Measurements from ENCODE around the gene TMEM131. TPM values are rescaled to one million over a fixed set of nuclear protein-coding genes. Genes with fewer than 3 reads are reported as not detected.
"Not testable (repeated sequence)": the region's sequence is repeated elsewhere in the genome, so short reads cannot be mapped to it uniquely, and the experiment has no call there.

Gene TMEM131
- total RNA-seq, 1 donor from 2014 or later = 31.7 TPM

- Mint-ChIP-seq H3K27me3 (ENCODE audit: unreplicated experiment) (peaks cover 3% of the 10 kb centered on the region), H3K27ac (ENCODE audit: unreplicated experiment) (no peak overlapping the region), H3K4me3 (ENCODE audit: unreplicated experiment) (no peak overlapping the region), H3K9me3 (ENCODE audit: unreplicated experiment) (no peaks in the 10 kb centered on the region), H3K36me3 (ENCODE audit: low read depth, unreplicated experiment) (peaks cover 4% of the 10 kb centered on the region), H3K4me1 (ENCODE audit: unreplicated experiment) (no peaks in the 10 kb centered on the region)
- no peak for TF ChIP-seq CTCF (IDR thresholded peaks at IDR 0.05; ENCODE audit: unreplicated experiment)
- no peak for DNase-seq (ENCODE audit: low spot score)
Observed at GRCh38 chr2:98026927-98027522, 31.3 kb upstream of the TMEM131 start.

- H3K4me3 Mint-ChIP-seq (ENCODE audit: unreplicated experiment) = no peak overlapping the region
- no peak overlapping the region for H3K27ac Mint-ChIP-seq (ENCODE audit: unreplicated experiment)
- no peaks in the 10 kb centered on the region for H3K9me3 Mint-ChIP-seq (ENCODE audit: unreplicated experiment)
- no peak for DNase-seq (ENCODE audit: low spot score)
- peaks cover 4% of the 10 kb centered on the region for H3K36me3 Mint-ChIP-seq (ENCODE audit: low read depth, unreplicated experiment)
- H3K27me3 Mint-ChIP-seq (ENCODE audit: unreplicated experiment) = peaks cover 3% of the 10 kb centered on the region
- no peaks in the 10 kb centered on the region for H3K4me1 Mint-ChIP-seq (ENCODE audit: unreplicated experiment)
- TF ChIP-seq CTCF (IDR thresholded peaks at IDR 0.05; ENCODE audit: unreplicated experiment) = no peak
Observed at GRCh38 chr2:98026292-98026691, 30.5 kb upstream of the TMEM131 start.

GRCh38 chr2:98025481-98026037 lies 29.8 kb upstream of the TMEM131 start:
- Mint-ChIP-seq H3K4me3 (ENCODE audit: unreplicated experiment) (no peak overlapping the region), H3K36me3 (ENCODE audit: low read depth, unreplicated experiment) (peaks cover 4% of the 10 kb centered on the region), H3K9me3 (ENCODE audit: unreplicated experiment) (no peaks in the 10 kb centered on the region), H3K27ac (ENCODE audit: unreplicated experiment) (no peak overlapping the region), H3K4me1 (ENCODE audit: unreplicated experiment) (no peaks in the 10 kb centered on the region), H3K27me3 (ENCODE audit: unreplicated experiment) (peaks cover 3% of the 10 kb centered on the region)
- no peak for DNase-seq (ENCODE audit: low spot score)
- no peak for TF ChIP-seq CTCF (IDR thresholded peaks at IDR 0.05; ENCODE audit: unreplicated experiment)

GRCh38 chr2:98022067-98022466 lies 26.3 kb upstream of the TMEM131 start:
- H3K4me3 Mint-ChIP-seq (ENCODE audit: unreplicated experiment); H3K27ac Mint-ChIP-seq (ENCODE audit: unreplicated experiment); H3K36me3 Mint-ChIP-seq (ENCODE audit: low read depth, unreplicated experiment); H3K27me3 Mint-ChIP-seq (ENCODE audit: unreplicated experiment); H3K9me3 Mint-ChIP-seq (ENCODE audit: unreplicated experiment); DNase-seq (ENCODE audit: low spot score); H3K4me1 Mint-ChIP-seq (ENCODE audit: unreplicated experiment): not testable (repeated sequence)

GRCh38 chr2:98020992-98021713 lies 25.4 kb upstream of the TMEM131 start:
- DNase-seq (ENCODE audit: low spot score) = no peak
- Mint-ChIP-seq H3K4me3 (ENCODE audit: unreplicated experiment) (no peak overlapping the region), H3K36me3 (ENCODE audit: low read depth, unreplicated experiment) (peaks cover 4% of the 10 kb centered on the region), H3K4me1 (ENCODE audit: unreplicated experiment) (no peaks in the 10 kb centered on the region), H3K27ac (ENCODE audit: unreplicated experiment) (no peak overlapping the region), H3K27me3 (ENCODE audit: unreplicated experiment) (no peaks in the 10 kb centered on the region), H3K9me3 (ENCODE audit: unreplicated experiment) (no peaks in the 10 kb centered on the region)
- no peak for TF ChIP-seq CTCF (IDR thresholded peaks at IDR 0.05; ENCODE audit: unreplicated experiment)
